Subcutaneous adipose tissue (tissue), 4 donors: ENCODE data around the gene WDR73. TPM values are rescaled to one million over a fixed set of nuclear protein-coding genes. Genes with fewer than 3 reads are reported as not detected.

ENCODE experiments used
- CTCF ChIP-seq: fragments of 450-650 bp; IDR thresholded peaks from one replicate; pipeline ENCODE4 v1.5.1; 2016; ENCODE audit warnings: low read depth, mild to moderate bottlenecking, control low read depth, antibody characterized with exemption, moderate library complexity
- total RNA-seq, 4 donors: library from RNA; depleted of rRNA; stranded (reverse); fragments of >200 nt; gene quantifications; one replicate each; pipeline ENCODE4 v1.1.0, GENCODE V29; 2016

Gene WDR73
- total RNA-seq, 4 donors from 2014 or later = 9.5 to 19.8 (median 15.8) TPM

GRCh38 chr15:84624359-84624758, 29.7 kb downstream of the WDR73 start:
- TF ChIP-seq CTCF = no peak

- TF ChIP-seq CTCF = no peak
Measured at GRCh38 chr15:84621358-84621979, 32.6 kb downstream of the WDR73 start.

- no peak for TF ChIP-seq CTCF
Measured at GRCh38 chr15:84620626-84621025, 33.5 kb downstream of the WDR73 start.

GRCh38 chr15:84616235-84616634, 37.8 kb downstream of the WDR73 start:
- TF ChIP-seq CTCF = no peak

GRCh38 chr15:84611631-84612030, 42.5 kb downstream of the WDR73 start:
- no peak for TF ChIP-seq CTCF

- TF ChIP-seq CTCF = no peak
Measured at GRCh38 chr15:84609818-84610525, 44.1 kb downstream of the WDR73 start.

GRCh38 chr15:84608707-84609284, 45.3 kb downstream of the WDR73 start:
- TF ChIP-seq CTCF = no peak
